Upper lobe of right lung (tissue), 1 donor: ENCODE results near the gene EIPR1. TPM values are rescaled to one million over a fixed set of nuclear protein-coding genes. Genes with fewer than 3 reads are reported as not detected.

Experiments
- ATAC-seq: fragments of 200-7000 bp; cut with Tn5 transposase; one replicate; pipeline ENCODE4 v1.9.1; 2020; ENCODE audit warnings: mild to moderate bottlenecking, moderate library complexity
- DNase-seq: peaks from one replicate; pipeline ENCODE4 v3.0.0-alpha.2; 2020
- H3K27ac ChIP-seq: fragments of 200-600 bp; one replicate; pipeline ENCODE4 v1.8.0; 2022
- H3K27me3 ChIP-seq: fragments of 200-600 bp; one replicate; pipeline ENCODE4 v1.8.0; 2022; ENCODE audit warnings: mild to moderate bottlenecking
- H3K36me3 ChIP-seq: fragments of 200-600 bp; one replicate; pipeline ENCODE4 v1.8.0; 2022
- H3K4me1 ChIP-seq: fragments of 200-600 bp; one replicate; pipeline ENCODE4 v1.8.0; 2022
- H3K4me3 ChIP-seq: fragments of 200-600 bp; one replicate; pipeline ENCODE4 v1.8.0; 2022; ENCODE audit warnings: mild to moderate bottlenecking
- H3K9me3 ChIP-seq: fragments of 200-600 bp; one replicate; pipeline ENCODE4 v1.8.0; 2022
- intact Hi-C: fragments of 100-400 bp; cut with DNase I; formaldehyde crosslinking; loops from one replicate; pipeline ENCODE4 v1.11.0; 2022
- total RNA-seq: library from RNA; stranded (reverse); fragmentation: NEBNext Ultra II Directional; extraction: Animal tissue kit (Norgen Biotek cat#: 25700); gene quantifications from one replicate; pipeline ENCODE4 v1.2.1, GENCODE V29; 2021
- TF ChIP-seq, protein P1 (sequence below): fragments of 200-600 bp; IDR thresholded peaks from one replicate; pipeline ENCODE4 v1.8.0; 2022; ENCODE audit warnings: antibody characterized with exemption
- donor health status: DM: no; HTN: yes; CAD: no; lungs with severe emphysema.

The EIPR1 gene
- total RNA-seq, 1 donor from 2014 or later = 16.6 TPM

DNA sequence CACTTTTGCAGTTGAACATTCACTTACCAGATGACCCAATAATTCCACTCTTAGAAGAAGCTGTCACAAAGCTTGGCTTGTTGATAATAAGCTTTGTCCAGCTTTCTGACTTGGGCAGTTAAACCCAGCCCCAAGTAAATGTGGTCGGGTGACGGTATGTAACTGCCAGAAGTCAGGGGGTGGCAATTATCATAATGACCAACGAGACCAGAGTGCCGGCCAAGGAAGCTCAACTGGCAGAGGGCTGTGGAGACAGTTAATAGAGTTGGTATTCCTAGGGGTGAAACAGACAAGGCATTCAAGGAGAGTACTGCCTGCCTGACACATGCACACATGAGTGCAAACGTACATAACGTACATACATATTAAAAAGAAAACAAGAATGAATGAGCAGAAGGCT lies 116.7 kb downstream of the EIPR1 start:
- DNase-seq (no peak), ATAC-seq (no peak)
- intact Hi-C loops = no loop called here
- H3K27ac ChIP-seq = no peak overlapping the region
- H3K36me3 ChIP-seq = no peaks in the 10 kb centered on the region
- no peaks in the 10 kb centered on the region for H3K27me3 ChIP-seq
- H3K4me3 ChIP-seq = no peak overlapping the region
- no peaks in the 10 kb centered on the region for H3K9me3 ChIP-seq
- H3K4me1 ChIP-seq = no peaks in the 10 kb centered on the region
- TF ChIP-seq, protein P1, sequence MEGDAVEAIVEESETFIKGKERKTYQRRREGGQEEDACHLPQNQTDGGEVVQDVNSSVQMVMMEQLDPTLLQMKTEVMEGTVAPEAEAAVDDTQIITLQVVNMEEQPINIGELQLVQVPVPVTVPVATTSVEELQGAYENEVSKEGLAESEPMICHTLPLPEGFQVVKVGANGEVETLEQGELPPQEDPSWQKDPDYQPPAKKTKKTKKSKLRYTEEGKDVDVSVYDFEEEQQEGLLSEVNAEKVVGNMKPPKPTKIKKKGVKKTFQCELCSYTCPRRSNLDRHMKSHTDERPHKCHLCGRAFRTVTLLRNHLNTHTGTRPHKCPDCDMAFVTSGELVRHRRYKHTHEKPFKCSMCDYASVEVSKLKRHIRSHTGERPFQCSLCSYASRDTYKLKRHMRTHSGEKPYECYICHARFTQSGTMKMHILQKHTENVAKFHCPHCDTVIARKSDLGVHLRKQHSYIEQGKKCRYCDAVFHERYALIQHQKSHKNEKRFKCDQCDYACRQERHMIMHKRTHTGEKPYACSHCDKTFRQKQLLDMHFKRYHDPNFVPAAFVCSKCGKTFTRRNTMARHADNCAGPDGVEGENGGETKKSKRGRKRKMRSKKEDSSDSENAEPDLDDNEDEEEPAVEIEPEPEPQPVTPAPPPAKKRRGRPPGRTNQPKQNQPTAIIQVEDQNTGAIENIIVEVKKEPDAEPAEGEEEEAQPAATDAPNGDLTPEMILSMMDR = no peak

DNA sequence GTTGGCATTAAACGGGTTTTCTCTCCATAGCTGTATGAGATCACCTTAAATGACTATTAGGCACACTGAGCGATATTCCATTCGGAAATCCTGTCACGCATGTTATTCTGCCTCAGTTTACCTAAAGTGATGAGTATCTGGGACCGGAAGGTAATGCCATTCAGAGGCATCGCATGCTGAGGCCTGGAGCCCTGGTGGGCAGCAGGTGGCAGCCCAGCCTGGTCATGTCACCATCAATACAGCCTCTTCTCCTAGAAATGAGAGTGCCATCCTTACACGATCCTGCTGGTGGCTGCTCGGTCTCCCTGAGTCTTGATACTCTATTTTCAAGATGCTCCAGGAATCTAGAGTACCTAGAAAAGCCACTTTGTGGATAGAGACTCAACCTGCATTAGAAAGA lies 119.8 kb downstream of the EIPR1 start:
- Histone ChIP-seq H3K27ac (no peak overlapping the region), H3K9me3 (no peaks in the 10 kb centered on the region), H3K27me3 (no peaks in the 10 kb centered on the region), H3K4me1 (no peaks in the 10 kb centered on the region), H3K36me3 (no peaks in the 10 kb centered on the region), H3K4me3 (no peak overlapping the region)
- intact Hi-C loops = no loop called here
- TF ChIP-seq, protein P1 = no peak
- ATAC-seq (no peak), DNase-seq (no peak)

DNA sequence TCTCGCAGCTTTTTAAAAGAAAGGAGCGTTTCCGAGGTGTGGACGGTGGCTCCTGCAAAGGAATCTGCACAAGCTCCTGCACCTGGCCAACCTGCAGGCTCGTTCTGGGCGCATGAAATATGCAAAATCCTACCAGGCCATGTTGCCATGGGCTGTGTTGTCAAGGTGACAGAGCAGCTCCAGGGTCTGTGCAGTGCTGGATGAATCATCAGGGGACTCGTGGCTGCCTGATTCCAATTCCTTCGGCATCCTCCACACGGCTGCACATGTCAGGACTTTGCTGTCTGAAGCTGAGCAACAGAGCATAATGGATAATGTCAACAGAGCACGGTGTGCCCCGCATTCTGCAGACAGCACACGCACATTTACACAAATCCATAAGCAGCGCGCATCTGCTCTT lies 120.5 kb downstream of the EIPR1 start:
- ATAC-seq (no peak), DNase-seq (no peak)
- no peak overlapping the region for H3K4me3 ChIP-seq
- intact Hi-C loops = no loop called here
- H3K36me3 ChIP-seq = no peaks in the 10 kb centered on the region
- no peaks in the 10 kb centered on the region for H3K4me1 ChIP-seq
- TF ChIP-seq, protein P1 = no peak
- H3K9me3 ChIP-seq = no peaks in the 10 kb centered on the region
- H3K27ac ChIP-seq = no peak overlapping the region
- no peaks in the 10 kb centered on the region for H3K27me3 ChIP-seq

DNA sequence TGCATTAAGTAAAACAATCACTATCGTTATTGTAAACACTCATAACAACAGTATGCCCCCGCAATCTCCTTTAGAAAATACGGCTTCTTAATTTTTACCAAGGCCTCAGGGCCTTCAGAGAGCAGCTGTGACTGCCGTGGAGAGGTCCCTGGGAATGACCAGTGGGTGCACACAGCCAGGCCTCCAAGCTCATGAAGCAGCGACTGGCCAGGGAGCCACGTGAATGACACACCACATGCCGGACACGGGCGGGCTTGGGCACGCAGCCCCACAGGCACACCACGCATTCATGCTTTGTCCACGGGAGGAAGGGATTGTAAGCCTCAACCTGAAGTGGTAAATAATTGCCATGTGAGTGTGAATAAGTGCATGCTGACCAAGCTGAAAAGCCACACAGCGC lies 121.0 kb downstream of the EIPR1 start:
- TF ChIP-seq, protein P1 = no peak
- no peaks in the 10 kb centered on the region for H3K4me1 ChIP-seq
- no peaks in the 10 kb centered on the region for H3K9me3 ChIP-seq
- ATAC-seq (no peak), DNase-seq (no peak)
- H3K27ac ChIP-seq = no peak overlapping the region
- no peak overlapping the region for H3K4me3 ChIP-seq
- intact Hi-C loops = no loop called here
- H3K36me3 ChIP-seq = no peaks in the 10 kb centered on the region
- H3K27me3 ChIP-seq = no peaks in the 10 kb centered on the region

DNA sequence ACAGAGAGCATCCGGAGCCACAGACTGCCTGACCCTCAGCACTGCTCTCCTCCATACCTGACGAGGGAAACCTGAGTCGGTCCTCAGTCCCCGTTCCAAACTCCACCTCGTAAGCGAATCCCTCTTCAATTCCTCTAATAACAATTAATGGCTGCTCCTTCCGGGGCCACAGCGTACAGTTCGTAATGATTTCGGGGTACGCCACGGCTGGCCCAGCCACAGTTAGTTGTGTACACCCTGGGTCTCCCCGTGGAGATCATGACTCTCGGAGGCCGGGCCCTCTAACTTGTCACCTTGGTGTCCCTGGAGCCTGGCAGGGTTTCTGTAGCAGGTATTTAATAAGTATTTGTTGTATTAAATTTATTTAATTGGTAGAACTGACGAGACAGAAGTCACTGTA lies 121.5 kb downstream of the EIPR1 start:
- no peaks in the 10 kb centered on the region for H3K9me3 ChIP-seq
- TF ChIP-seq, protein P1 = no peak
- intact Hi-C loops = no loop called here
- no peak overlapping the region for H3K4me3 ChIP-seq
- no peaks in the 10 kb centered on the region for H3K27me3 ChIP-seq
- ATAC-seq (no peak), DNase-seq (no peak)
- H3K27ac ChIP-seq = no peak overlapping the region
- H3K36me3 ChIP-seq = no peaks in the 10 kb centered on the region
- no peaks in the 10 kb centered on the region for H3K4me1 ChIP-seq

DNA sequence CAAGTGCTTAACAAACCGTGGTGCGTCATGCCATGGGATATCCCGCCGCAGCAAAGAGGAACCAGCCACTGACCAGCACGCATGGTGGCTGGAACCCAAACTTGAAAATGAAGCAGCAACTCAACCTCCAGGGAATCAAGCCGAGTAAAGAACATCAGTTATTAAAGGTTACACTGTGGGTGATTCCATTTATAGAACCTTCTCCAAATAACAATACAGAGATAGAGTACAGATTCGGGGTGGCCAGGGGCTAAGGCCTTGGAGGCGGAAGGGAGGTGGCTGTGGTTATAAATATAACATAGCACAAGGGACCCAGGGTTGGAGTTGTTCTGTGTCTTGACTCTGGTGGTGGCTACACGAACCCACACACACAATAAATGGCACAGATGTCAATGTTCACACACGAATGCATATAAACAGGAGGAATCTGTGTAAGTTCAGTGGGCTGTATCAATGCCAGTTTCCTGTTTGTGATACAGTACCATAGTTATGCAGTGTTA lies 123.1 kb downstream of the EIPR1 start:
- DNase-seq = no peak
- Histone ChIP-seq H3K4me1 (no peaks in the 10 kb centered on the region), H3K27ac (no peak overlapping the region), H3K4me3 (no peak overlapping the region), H3K27me3 (no peaks in the 10 kb centered on the region), H3K36me3 (no peaks in the 10 kb centered on the region), H3K9me3 (peaks cover 6% of the 10 kb centered on the region)
- TF ChIP-seq, protein P1 = no peak
- no peak for ATAC-seq
- intact Hi-C loops = no loop called here
